ENCODE measurements around the gene ZNF555.

DNA sequence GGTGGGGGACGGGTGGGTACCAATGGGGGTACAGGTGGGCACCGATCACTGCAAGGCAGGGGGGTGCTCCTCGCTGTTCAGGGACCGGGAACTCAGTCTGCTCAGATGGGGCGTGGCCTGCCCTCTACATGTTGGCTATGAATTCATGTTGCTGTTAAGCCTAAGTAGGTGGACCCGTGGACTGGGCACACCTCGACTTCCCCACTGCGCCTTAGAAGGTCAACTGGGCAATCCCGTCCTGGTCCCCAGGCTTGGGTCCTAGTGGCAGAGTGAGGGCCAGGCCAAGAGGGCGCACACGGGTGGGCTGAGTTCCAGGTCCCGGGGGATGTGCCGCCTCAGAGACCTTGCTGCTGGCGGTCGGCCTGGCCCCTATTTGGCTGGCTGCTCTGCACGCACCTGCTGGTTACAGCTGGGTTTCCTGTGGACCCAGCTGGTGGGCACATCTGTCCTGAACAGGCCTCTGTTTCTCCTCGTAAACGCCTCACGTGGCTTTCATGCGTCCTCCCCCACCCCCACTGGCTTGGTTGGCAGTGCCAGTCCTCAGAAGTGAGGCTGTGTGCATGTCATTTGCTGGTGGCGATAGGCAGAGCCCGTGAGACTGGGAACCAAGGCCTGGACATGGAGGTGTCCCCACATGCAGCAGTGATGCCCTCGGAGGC lies 35.2 kb upstream of the ZNF555 start:
- no peak for TF ChIP-seq POLR2AphosphoS5 (IDR thresholded peaks at IDR 0.05)
- TF ChIP-seq POLR2A (IDR thresholded peaks at IDR 0.05): no peak
